ENCODE results near the gene LDB2.

Gene LDB2

DNA sequence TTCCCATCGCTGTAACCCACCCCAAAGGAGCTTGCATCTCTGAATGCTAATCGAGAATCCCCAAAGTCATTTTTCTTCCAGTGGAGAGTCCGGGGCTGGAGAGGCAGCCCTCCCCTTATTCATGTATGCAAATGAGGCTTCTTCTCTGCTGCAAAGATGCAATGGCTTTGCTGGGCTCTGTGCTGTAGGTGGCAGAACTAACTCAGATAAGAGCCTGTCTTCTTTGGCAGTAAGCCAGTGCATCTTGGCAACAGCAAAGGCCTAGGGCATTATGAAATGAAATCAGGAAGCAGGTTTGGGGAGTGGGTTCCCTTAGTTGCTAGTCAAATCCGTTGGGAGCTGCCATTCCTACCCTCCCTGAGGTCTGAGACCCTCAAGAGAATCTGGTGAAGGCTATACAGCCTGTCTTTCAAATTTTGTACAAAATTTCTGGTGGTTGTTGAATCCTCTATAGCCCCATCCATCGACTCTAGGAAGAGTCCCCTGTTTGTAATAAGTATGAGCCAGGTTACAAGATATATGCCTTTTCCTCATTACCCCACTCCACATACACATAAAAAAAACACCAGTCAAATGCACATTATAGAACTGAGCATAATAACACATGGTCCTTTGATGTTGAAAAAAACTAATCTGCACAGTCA, 381.5 kb downstream of the LDB2 start:
- H3K27ac ChIP-seq (ENCODE audit: low read length) = no peak overlapping the region
- no peaks in the 10 kb centered on the region for H3K36me3 ChIP-seq (ENCODE audit: insufficient read depth, low read depth, low read length)
- no peaks in the 10 kb centered on the region for H3K9me3 ChIP-seq (ENCODE audit: insufficient read depth, low read depth, low read length)
- no peaks in the 10 kb centered on the region for H3K27me3 ChIP-seq (ENCODE audit: insufficient read depth, low read length)
- H3K4me1 ChIP-seq (ENCODE audit: insufficient read depth, low read length) = no peaks in the 10 kb centered on the region
- H3K4me3 ChIP-seq (ENCODE audit: low read length) = no peak overlapping the region
- H3K9ac ChIP-seq (ENCODE audit: low read depth, low read length) = no peak overlapping the region

DNA sequence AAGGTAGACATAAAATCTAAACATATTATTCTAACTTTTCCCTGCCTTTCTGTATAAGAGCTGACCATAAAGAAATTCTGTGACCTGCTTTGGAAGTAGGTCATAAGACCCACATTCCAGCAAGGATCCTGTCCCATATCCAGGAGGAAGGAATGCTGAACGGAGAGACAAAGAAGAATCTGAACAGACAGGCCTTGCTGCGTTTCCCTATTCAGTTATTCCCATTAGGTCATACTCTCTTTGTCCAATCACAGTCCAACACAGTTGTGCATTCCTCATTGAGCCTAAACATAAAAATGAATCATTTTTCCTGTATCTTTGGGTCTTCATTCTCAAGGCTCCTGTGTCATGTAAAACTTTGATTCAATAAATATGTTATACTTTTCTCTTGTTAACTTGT, 384.6 kb downstream of the LDB2 start:
- no peak overlapping the region for H3K27ac ChIP-seq (ENCODE audit: low read length)
- H3K36me3 ChIP-seq (ENCODE audit: insufficient read depth, low read depth, low read length) = peaks cover 15% of the 10 kb centered on the region; the same call in 1 of the 2 replicates
- H3K9me3 ChIP-seq (ENCODE audit: insufficient read depth, low read depth, low read length) = peaks cover 18% of the 10 kb centered on the region
- no peaks in the 10 kb centered on the region for H3K27me3 ChIP-seq (ENCODE audit: insufficient read depth, low read length)
- H3K9ac ChIP-seq (ENCODE audit: low read depth, low read length) = no peak overlapping the region
- no peak overlapping the region for H3K4me3 ChIP-seq (ENCODE audit: low read length)
- H3K4me1 ChIP-seq (ENCODE audit: insufficient read depth, low read length) = no peaks in the 10 kb centered on the region

DNA sequence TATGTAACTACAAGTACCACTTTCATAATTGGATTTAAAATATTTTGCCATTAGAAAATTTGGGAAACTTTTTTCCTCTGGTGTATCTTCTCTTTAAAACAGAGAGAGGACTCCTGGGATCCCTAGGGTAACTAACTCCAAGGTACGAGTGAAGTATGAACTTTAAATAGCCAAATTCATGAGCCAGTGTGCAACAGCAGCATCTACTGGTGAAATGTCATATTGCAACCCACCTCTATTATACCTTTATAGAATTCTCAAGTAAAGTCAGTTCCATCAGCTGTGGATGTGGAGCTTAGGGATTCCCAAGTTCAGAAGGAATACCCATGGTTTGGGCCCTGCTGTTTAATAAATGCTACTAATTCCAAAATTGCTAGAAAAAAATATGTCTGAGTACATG, 389.5 kb downstream of the LDB2 start:
- Histone ChIP-seq H3K36me3 (ENCODE audit: insufficient read depth, low read depth, low read length) (peaks cover 41% of the 10 kb centered on the region), H3K4me1 (ENCODE audit: insufficient read depth, low read length) (no peaks in the 10 kb centered on the region), H3K9me3 (ENCODE audit: insufficient read depth, low read depth, low read length) (peaks cover 19% of the 10 kb centered on the region), H3K9ac (ENCODE audit: low read depth, low read length) (no peak overlapping the region), H3K27me3 (ENCODE audit: insufficient read depth, low read length) (no peaks in the 10 kb centered on the region), H3K27ac (ENCODE audit: low read length) (no peak overlapping the region), H3K4me3 (ENCODE audit: low read length) (no peak overlapping the region)

DNA sequence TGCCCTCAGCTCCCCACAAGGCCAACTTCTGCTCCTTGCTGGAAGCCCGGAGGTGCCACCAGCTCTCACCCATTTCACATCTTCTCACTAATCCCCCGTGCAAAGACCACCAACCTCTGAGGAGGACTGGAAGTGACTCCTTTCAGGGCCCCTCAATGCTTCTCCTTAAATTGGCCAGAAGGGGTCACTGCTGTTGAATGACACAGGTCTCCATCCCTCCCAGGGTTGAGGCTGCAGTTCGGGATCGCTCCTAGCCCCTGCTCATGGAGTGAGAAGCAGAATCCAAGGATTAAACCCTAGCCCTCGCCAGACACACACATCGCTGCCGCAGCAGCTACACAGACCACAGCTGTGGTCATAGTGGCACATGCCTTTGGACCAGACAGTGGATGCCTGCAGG, 392.7 kb downstream of the LDB2 start:
- H3K27me3 ChIP-seq (ENCODE audit: insufficient read depth, low read length) = no peaks in the 10 kb centered on the region
- H3K27ac ChIP-seq (ENCODE audit: low read length) = no peak overlapping the region

DNA sequence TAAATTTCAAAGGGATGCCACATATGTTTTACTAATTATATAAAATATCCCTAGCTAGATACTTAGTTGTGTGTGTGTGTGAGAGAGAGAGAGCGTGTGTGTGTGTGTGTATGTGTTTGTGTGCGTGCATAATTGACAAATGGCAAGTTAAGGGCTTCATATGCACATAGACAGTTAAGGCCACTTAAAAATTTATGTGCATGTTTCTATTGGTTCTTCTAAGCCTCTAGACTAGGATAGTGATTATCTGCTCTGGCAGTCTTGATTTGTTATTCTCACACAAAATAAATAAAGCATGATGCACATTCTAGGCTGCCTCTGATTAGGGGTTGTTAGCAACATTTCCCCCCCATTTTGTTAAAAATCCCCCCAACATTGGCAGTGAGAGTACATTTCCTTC, 393.2 kb downstream of the LDB2 start:
- H3K4me1 ChIP-seq (ENCODE audit: insufficient read depth, low read length) = no peaks in the 10 kb centered on the region
- H3K36me3 ChIP-seq (ENCODE audit: insufficient read depth, low read depth, low read length) = peaks cover 44% of the 10 kb centered on the region
- H3K9me3 ChIP-seq (ENCODE audit: insufficient read depth, low read depth, low read length) = peaks cover 16% of the 10 kb centered on the region
- H3K9ac ChIP-seq (ENCODE audit: low read depth, low read length) = no peak overlapping the region
- no peak overlapping the region for H3K4me3 ChIP-seq (ENCODE audit: low read length)
- H3K27me3 ChIP-seq (ENCODE audit: insufficient read depth, low read length) = no peaks in the 10 kb centered on the region
- H3K27ac ChIP-seq (ENCODE audit: low read length) = no peak overlapping the region

More for the DNA sequence above, 392.7 kb downstream of the LDB2 start:
- Histone ChIP-seq H3K9ac (ENCODE audit: low read depth, low read length) (no peak overlapping the region), H3K4me3 (ENCODE audit: low read length) (no peak overlapping the region), H3K4me1 (ENCODE audit: insufficient read depth, low read length) (no peaks in the 10 kb centered on the region), H3K36me3 (ENCODE audit: insufficient read depth, low read depth, low read length) (peaks cover 48% of the 10 kb centered on the region), H3K9me3 (ENCODE audit: insufficient read depth, low read depth, low read length) (peaks cover 19% of the 10 kb centered on the region)

DNA sequence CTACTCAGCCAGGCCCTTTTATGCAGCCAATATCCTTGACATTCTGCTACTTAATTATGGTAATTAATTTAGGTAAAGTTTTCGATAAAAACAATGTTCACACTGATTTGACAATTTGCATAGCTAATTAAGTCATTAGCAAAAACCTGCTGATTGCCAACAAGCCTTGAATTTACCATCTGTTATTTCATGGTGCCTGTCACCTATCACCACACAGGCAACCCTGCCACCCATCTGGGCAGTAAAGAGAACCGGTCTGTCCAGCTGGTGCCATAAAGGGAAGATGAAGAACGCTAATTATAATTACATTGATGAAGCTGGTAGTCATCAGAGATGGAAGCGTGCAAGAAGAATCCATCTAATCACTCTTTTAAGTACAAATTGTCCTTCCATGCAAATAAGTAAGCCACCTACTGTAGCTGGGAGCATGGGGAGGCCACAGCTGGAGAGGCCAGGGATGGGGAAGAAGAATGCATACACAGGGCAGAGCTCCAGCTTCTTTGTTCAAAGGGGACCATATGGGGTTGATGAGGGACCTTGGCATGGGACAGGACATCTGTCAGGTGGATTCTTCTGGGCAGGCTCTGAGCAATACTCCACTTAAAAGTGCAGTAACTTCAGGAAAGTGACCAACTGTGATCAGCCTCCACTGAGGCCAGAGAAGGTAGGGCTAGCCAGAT, 394.9 kb downstream of the LDB2 start:
- Histone ChIP-seq H3K9me3 (ENCODE audit: insufficient read depth, low read depth, low read length) (no peaks in the 10 kb centered on the region), H3K36me3 (ENCODE audit: insufficient read depth, low read depth, low read length) (peaks cover 32% of the 10 kb centered on the region), H3K9ac (ENCODE audit: low read depth, low read length) (no peak overlapping the region), H3K4me1 (ENCODE audit: insufficient read depth, low read length) (no peaks in the 10 kb centered on the region), H3K27ac (ENCODE audit: low read length) (no peak overlapping the region), H3K4me3 (ENCODE audit: low read length) (no peak overlapping the region), H3K27me3 (ENCODE audit: insufficient read depth, low read length) (no peaks in the 10 kb centered on the region)

DNA sequence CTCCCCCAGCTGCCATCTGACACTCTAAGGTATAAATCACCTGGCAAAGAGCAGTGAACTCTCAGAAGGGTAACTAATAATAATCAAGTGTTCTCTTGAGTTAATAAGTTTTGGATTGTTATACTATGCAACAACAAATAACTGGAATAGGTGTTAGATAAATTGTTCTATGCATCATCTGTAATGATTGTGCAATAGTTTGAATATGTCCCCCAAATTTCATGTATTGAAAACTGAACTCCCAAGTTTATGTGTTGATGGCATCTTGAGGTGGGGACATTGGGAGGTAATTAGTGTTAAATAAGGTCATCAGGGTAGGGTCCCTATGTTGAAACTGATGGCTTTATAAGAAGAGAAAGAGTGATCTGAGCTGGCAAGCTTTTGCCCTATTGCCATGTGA, 399.5 kb downstream of the LDB2 start:
- Histone ChIP-seq H3K9me3 (ENCODE audit: insufficient read depth, low read depth, low read length) (no peaks in the 10 kb centered on the region), H3K4me1 (ENCODE audit: insufficient read depth, low read length) (no peaks in the 10 kb centered on the region), H3K27me3 (ENCODE audit: insufficient read depth, low read length) (no peaks in the 10 kb centered on the region), H3K27ac (ENCODE audit: low read length) (no peak overlapping the region), H3K9ac (ENCODE audit: low read depth, low read length) (no peak overlapping the region), H3K36me3 (ENCODE audit: insufficient read depth, low read depth, low read length) (0 out of 2 replicates have a peak, but pooled peaks cover 8% of the 10 kb centered on the region), H3K4me3 (ENCODE audit: low read length) (no peak overlapping the region)

DNA sequence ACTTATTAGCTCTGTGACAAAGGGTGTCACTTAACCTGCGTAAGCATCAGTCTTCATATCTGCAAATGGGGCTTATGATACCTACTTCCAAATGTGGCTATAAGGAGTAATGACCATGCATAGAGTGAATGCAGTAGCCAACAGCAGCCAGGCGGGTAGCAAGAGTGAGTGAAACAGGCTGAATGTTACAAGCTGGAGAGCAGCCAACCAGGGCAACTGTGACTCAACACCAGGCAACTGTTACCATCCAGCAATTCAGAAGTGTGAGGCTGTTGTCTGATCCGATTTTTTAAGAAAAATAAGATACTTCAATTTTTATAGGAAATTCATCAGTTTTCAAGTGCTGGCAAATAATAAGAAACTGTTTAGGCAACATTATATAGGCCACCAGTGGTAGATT, 401.9 kb downstream of the LDB2 start:
- no peak overlapping the region for H3K4me3 ChIP-seq (ENCODE audit: low read length)
- H3K27ac ChIP-seq (ENCODE audit: low read length) = no peak overlapping the region

DNA sequence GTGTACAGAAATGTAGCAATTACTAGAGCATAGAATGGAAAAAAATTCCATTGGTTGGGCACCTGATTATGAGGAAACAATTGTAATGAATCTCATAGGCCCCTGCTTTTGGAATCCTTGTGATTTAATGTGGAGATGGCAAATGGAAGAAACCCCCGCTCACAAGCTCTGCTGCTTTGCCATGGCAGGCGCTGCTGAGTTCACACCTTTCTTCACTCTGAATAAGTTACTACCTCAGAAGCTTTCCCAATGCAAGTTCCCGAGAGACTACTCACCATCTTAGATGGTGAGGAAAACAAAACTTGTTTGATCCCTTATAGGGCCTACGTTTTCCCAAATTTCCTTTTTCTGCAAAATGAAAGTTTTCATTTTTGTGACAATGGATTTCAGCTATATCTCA, 405.6 kb downstream of the LDB2 start:
- Histone ChIP-seq H3K27ac (ENCODE audit: low read length) (no peak overlapping the region), H3K4me1 (ENCODE audit: insufficient read depth, low read length) (no peaks in the 10 kb centered on the region), H3K9me3 (ENCODE audit: insufficient read depth, low read depth, low read length) (no peaks in the 10 kb centered on the region), H3K4me3 (ENCODE audit: low read length) (no peak overlapping the region), H3K27me3 (ENCODE audit: insufficient read depth, low read length) (no peaks in the 10 kb centered on the region), H3K9ac (ENCODE audit: low read depth, low read length) (no peak overlapping the region), H3K36me3 (ENCODE audit: insufficient read depth, low read depth, low read length) (no peaks in the 10 kb centered on the region)

More for the DNA sequence above, 401.9 kb downstream of the LDB2 start:
- H3K9ac ChIP-seq (ENCODE audit: low read depth, low read length) = no peak overlapping the region
- no peaks in the 10 kb centered on the region for H3K4me1 ChIP-seq (ENCODE audit: insufficient read depth, low read length)
- no peaks in the 10 kb centered on the region for H3K9me3 ChIP-seq (ENCODE audit: insufficient read depth, low read depth, low read length)
- H3K36me3 ChIP-seq (ENCODE audit: insufficient read depth, low read depth, low read length) = no peaks in the 10 kb centered on the region
- H3K27me3 ChIP-seq (ENCODE audit: insufficient read depth, low read length) = no peaks in the 10 kb centered on the region

DNA sequence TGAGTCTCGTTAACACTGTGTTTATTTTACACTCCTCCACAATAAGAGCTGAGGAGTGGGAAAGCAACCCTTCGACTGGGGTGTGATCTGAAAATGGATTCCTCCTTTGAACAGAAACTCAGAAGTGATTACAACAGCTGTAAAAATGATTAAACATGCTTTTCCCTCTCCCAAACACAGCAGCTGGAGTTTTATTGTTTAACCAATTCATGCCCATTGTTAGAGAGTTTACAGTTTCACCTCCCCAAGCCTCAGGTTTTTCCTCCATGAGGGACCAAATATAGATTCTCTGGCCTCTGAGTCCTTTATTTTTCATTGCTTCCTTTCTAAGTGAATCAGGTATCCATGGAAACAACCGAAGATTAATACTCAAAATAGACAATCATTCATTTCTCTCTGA, 409.2 kb downstream of the LDB2 start:
- no peaks in the 10 kb centered on the region for H3K27me3 ChIP-seq (ENCODE audit: insufficient read depth, low read length)
- H3K9me3 ChIP-seq (ENCODE audit: insufficient read depth, low read depth, low read length) = no peaks in the 10 kb centered on the region
- H3K36me3 ChIP-seq (ENCODE audit: insufficient read depth, low read depth, low read length) = no peaks in the 10 kb centered on the region
- no peak overlapping the region for H3K27ac ChIP-seq (ENCODE audit: low read length)
- H3K9ac ChIP-seq (ENCODE audit: low read depth, low read length) = no peak overlapping the region
- no peaks in the 10 kb centered on the region for H3K4me1 ChIP-seq (ENCODE audit: insufficient read depth, low read length)
- H3K4me3 ChIP-seq (ENCODE audit: low read length) = no peak overlapping the region

DNA sequence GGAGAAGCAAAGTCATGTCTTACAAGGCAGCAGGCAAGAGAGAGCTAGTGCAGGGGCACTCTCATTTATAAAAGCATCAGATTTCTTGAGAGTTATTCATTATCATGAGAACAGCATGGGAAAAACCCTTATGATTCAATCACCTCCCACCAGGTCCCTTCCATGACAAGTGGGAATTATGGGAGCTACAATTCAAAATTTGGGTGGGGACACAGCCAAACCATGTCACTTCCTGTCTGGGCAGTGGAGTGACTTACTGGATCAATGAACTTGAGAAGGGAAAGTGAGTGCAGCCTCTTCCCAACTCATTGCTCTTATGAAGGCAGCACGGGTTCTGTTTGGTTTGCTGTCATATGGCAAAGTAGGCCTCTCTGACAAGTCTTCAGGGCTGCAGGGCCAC, 410.4 kb downstream of the LDB2 start:
- H3K9ac ChIP-seq (ENCODE audit: low read depth, low read length) = no peak overlapping the region
- no peak overlapping the region for H3K27ac ChIP-seq (ENCODE audit: low read length)
- H3K27me3 ChIP-seq (ENCODE audit: insufficient read depth, low read length) = no peaks in the 10 kb centered on the region
- no peaks in the 10 kb centered on the region for H3K36me3 ChIP-seq (ENCODE audit: insufficient read depth, low read depth, low read length)
- H3K9me3 ChIP-seq (ENCODE audit: insufficient read depth, low read depth, low read length) = no peaks in the 10 kb centered on the region
- H3K4me1 ChIP-seq (ENCODE audit: insufficient read depth, low read length) = no peaks in the 10 kb centered on the region
- no peak overlapping the region for H3K4me3 ChIP-seq (ENCODE audit: low read length)

DNA sequence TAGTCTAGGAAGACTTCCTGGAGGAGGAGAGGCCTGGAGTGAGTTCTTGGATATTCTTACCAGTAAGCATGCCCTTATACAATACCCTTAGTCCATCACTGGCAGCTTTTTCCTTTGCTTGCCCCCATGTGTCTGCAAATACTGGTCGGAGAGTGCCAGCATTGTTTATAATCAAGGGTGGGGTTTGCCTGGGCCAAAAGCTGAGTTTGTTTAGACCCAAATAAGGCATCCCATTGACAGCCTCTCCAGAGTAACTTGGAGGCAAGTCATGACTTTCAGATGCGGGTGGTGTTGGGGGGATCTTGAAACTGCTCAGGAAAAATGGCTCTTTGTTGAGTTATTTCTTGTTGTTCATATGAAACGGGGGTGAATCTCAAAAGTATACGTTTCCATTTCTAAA, 413.7 kb downstream of the LDB2 start:
- Histone ChIP-seq H3K27me3 (ENCODE audit: insufficient read depth, low read length) (no peaks in the 10 kb centered on the region), H3K9ac (ENCODE audit: low read depth, low read length) (no peak overlapping the region), H3K4me1 (ENCODE audit: insufficient read depth, low read length) (no peaks in the 10 kb centered on the region), H3K36me3 (ENCODE audit: insufficient read depth, low read depth, low read length) (no peaks in the 10 kb centered on the region), H3K9me3 (ENCODE audit: insufficient read depth, low read depth, low read length) (no peaks in the 10 kb centered on the region), H3K4me3 (ENCODE audit: low read length) (no peak overlapping the region), H3K27ac (ENCODE audit: low read length) (no peak overlapping the region)

All from iPS-20b (cell line).